Effector memory CD8-positive, alpha-beta T cell (primary cell): ENCODE results near the gene IL25.
"Not testable (repeated sequence)": the region's sequence is repeated elsewhere in the genome, so short reads cannot be mapped to it uniquely, and the experiment has no call there.

ENCODE experiments used
- ATAC-seq: fragments of 150-1000 bp; cut with Tn5 transposase; replicated peaks from 2 replicates; pipeline ENCODE4 v1.10.0; 2021; ENCODE audit warnings: mild to moderate bottlenecking, moderate library complexity
- DNase-seq, 3 experiments: peaks; one replicate each; pipeline ENCODE4 v3.0.0; 2021
- H3K27ac Mint-ChIP-seq, 2 donors: one replicate each; pipeline ENCODE4 v1.8.0; 2022; ENCODE audit warnings: mild to moderate bottlenecking in 2 of 2, mixed read lengths in 2 of 2, moderate library complexity in 2 of 2
- H3K27me3 Mint-ChIP-seq, 2 donors: one replicate each; pipeline ENCODE4 v1.8.0; 2022; ENCODE audit warnings: mixed read lengths in 2 of 2
- H3K36me3 Mint-ChIP-seq: one replicate; pipeline ENCODE4 v1.8.0; 2022; ENCODE audit warnings: mild to moderate bottlenecking, moderate library complexity, mixed read lengths; ENCODE audit not compliant: insufficient read depth
- H3K4me1 Mint-ChIP-seq, 2 donors: one replicate each; pipeline ENCODE4 v1.8.0; 2022; ENCODE audit warnings: low read depth in 2 of 2, mixed read lengths in 2 of 2
- H3K4me3 Mint-ChIP-seq, 2 donors: one replicate each; pipeline ENCODE4 v1.8.0; 2022; ENCODE audit warnings: mild to moderate bottlenecking in 2 of 2, mixed read lengths in 2 of 2, moderate library complexity in 2 of 2
- H3K9me3 Mint-ChIP-seq, 2 donors: one replicate each; pipeline ENCODE4 v1.8.0; 2022; ENCODE audit warnings: mixed read lengths in 2 of 2

IL25 gene

DNA sequence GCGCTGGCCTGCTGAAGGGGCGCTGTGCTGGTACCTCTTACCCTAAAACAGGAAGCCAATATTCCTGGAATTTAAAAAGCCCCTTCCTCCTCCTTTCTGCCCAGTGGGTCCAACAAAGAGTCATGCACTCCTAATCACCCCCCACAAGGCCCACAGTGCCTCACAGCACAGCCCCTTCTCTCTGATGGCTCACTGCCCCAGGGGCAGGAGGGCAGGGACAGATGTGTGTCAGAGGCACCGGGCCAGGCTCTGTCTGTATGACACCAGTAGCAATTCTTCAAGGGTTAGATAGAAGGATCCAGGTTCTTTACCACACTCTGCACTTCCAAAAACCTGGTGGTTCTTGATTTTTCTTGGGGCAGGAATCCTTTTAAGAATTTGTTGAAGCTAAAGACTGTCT, 26.5 kb downstream of the IL25 start:
- H3K27me3 Mint-ChIP-seq: peaks cover 22 to 45% of the 10 kb centered on the region in 2 donors
- no peaks in the 10 kb centered on the region for H3K9me3 Mint-ChIP-seq
- no peak for DNase-seq
- H3K36me3 Mint-ChIP-seq: no peaks in the 10 kb centered on the region
- no peak overlapping the region for H3K4me3 Mint-ChIP-seq
- H3K27ac Mint-ChIP-seq: no peak overlapping the region
- ATAC-seq: no peak
- H3K4me1 Mint-ChIP-seq: no peaks in the 10 kb centered on the region

DNA sequence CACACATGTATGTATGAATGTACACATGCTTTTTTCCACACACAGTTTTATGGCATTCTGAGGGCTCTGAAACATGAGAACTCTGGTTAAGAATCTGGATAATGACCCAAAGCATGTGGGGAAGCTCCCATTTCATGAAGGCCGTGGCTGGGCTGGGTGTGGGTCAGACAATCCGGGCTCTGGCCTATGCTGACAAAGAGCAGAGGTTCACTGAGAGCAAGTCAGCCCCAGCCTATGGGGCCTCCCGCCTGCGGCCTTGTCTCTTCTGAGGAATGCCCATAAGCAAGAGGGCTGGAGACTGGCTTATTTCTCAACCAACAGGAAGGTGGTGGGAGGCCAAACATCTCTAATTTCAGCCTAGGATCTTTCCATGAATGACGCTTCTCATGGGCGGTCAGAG, 27.0 kb downstream of the IL25 start:
- H3K36me3 Mint-ChIP-seq: no peaks in the 10 kb centered on the region
- H3K4me3 Mint-ChIP-seq: no peak overlapping the region
- H3K4me1 Mint-ChIP-seq: no peaks in the 10 kb centered on the region
- H3K9me3 Mint-ChIP-seq: no peaks in the 10 kb centered on the region
- ATAC-seq (no peak), DNase-seq (no peak)
- peaks cover 21 to 47% of the 10 kb centered on the region in 2 donors for H3K27me3 Mint-ChIP-seq
- H3K27ac Mint-ChIP-seq: no peak overlapping the region

DNA sequence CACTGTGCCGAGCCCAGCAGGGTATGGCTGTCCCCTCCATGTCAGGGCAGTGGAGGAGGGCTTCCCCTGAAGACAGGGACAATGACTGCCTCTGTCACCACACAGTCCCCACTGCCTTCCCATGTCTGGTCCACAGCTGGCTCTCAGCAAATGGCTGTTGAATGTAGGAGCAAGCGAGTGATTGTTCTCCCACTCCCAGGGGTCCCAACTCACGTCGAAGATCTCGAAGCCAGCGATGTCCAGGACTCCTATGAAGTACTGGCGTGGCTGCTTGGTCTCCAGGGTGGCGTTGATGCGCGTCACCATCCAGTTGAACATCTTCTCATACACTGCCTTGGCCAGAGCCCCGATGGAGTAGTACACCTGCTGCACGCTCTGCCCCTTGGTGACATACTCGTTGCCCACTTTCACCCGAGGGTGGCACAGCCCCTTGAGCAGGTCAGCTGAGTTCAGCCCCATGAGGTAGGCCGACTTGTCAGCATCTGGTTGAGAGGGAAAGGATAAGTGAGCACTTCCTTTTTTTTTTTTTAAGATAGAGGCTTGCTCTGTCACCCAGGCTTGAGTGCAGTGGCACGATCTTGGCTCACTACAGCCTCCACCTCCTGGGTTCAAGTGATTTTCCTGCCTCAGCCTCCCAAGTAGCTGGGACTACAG, 28.0 kb downstream of the IL25 start:
- H3K4me3 Mint-ChIP-seq, H3K36me3 Mint-ChIP-seq, H3K4me1 Mint-ChIP-seq, H3K27ac Mint-ChIP-seq, DNase-seq, H3K9me3 Mint-ChIP-seq, ATAC-seq: not testable (repeated sequence)
- H3K27me3 Mint-ChIP-seq: peaks cover 21 to 57% of the 10 kb centered on the region in 2 donors

DNA sequence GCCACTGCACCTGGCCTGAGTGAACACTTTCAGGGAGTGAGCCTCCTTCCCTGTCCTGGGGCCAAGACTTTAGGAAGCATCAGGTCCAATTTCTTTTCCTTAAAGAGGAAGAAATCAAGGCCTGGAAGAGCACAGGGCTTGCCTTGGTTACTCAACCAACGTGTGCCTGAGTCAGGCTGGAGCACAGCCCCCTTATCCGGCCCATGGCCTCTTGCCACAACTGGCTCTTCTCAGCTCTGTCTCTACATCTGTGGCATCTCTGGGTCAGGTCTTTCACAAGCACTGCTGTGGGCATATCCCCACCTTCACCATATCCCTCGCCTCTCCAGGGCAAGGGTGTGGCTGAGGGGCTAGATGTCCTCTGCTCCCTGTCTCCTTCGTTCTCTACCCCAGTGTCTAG, 28.7 kb downstream of the IL25 start:
- Mint-ChIP-seq H3K27ac (no peak overlapping the region), H3K36me3 (no peaks in the 10 kb centered on the region), H3K4me3 (no peak overlapping the region), H3K9me3 (no peaks in the 10 kb centered on the region), H3K27me3 (peaks cover 18 to 64% of the 10 kb centered on the region in 2 donors), H3K4me1 (no peaks in the 10 kb centered on the region)
- no peak for DNase-seq
- no peak for ATAC-seq

DNA sequence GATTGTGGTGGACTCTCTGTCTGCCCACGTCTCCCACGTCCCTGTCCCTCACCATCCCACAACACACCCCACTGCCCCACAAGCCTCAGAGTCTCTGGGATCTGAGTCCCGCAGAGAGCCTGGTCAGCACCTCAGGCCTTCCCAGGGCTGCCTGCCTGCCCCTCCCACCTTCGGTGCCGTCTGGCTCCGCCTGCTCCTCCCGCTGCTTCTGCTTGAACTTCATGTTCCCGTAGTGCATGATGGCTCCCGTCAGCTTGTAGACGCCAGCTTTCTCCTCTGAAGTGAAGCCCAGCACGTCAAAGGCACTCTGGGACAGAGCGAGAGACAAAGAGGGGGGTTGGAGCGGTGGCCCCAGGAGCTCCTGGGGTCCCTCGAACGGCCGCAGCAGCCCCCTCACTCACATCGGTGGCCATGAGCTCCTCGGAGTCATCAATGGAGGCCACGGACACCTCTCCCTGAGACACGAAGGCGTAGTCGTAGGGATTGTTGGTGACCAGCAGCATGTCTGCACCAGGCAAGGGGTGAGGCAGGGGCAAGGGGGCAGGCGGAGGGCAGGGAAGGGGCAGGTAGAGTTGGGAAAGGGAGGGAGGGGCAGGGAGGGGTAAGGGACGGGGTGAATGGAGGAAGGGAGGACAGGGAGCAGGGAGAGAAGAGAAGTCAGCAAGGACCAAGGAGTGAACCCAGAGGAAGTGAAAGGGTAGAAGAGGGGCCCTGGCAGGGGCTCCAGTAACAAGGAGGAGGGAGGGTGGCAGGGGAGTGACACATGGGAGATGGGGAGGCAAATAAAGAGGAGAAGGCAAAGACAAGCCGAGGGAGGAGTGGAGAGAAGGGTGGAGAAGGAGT, 29.9 kb downstream of the IL25 start:
- H3K4me1 Mint-ChIP-seq: no peaks in the 10 kb centered on the region
- H3K27me3 Mint-ChIP-seq: peaks cover 20 to 71% of the 10 kb centered on the region in 2 donors
- no peak overlapping the region for H3K27ac Mint-ChIP-seq
- no peaks in the 10 kb centered on the region for H3K9me3 Mint-ChIP-seq
- ATAC-seq (no peak), DNase-seq (no peak)
- H3K4me3 Mint-ChIP-seq: no peak overlapping the region
- H3K36me3 Mint-ChIP-seq: no peaks in the 10 kb centered on the region

DNA sequence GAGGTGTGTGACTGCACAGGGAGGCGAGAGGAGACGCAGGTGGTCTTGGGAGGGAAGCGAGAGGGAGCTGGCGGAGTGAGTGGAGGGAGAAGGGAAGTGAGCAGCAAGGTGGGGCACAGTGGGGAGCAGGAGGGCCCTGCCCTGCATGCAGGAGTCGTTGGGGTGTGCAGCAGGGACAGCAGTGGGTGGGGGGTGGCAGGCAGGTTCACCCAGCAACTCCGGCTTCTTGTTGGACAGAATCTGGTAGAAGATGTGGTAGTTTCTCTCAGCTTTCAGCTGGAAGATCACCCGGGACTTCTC, 30.5 kb downstream of the IL25 start:
- no peak overlapping the region for H3K27ac Mint-ChIP-seq

DNA sequence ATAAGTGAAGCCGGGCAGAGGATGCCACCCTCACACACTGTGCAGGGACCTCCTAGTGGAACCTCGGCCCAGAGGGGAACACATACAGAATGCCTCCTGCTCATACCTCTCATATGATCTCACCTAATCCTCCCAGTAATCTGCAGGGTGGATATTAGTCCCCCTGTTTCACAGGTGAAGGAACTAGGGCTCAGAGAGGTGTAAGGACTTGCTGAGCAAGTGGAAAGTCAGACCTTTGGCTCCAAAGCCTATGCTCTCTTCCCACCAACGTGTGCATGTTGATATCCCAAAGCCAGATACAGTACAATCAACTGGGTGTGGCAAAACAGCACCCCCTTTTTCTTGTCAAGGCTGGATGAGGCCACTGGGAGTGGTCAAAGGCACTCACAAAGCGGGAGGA, 31.3 kb downstream of the IL25 start:
- Mint-ChIP-seq H3K4me3 (no peak overlapping the region), H3K27ac (no peak overlapping the region), H3K4me1 (no peaks in the 10 kb centered on the region), H3K27me3 (peaks cover 20 to 71% of the 10 kb centered on the region in 2 donors), H3K9me3 (no peaks in the 10 kb centered on the region), H3K36me3 (no peaks in the 10 kb centered on the region)
- ATAC-seq: no peak
- no peak for DNase-seq

More for the DNA sequence above, 30.5 kb downstream of the IL25 start:
- Mint-ChIP-seq H3K4me1 (no peaks in the 10 kb centered on the region), H3K27me3 (peaks cover 20 to 71% of the 10 kb centered on the region in 2 donors), H3K4me3 (no peak overlapping the region), H3K9me3 (no peaks in the 10 kb centered on the region), H3K36me3 (no peaks in the 10 kb centered on the region)
- ATAC-seq (no peak), DNase-seq (no peak)

DNA sequence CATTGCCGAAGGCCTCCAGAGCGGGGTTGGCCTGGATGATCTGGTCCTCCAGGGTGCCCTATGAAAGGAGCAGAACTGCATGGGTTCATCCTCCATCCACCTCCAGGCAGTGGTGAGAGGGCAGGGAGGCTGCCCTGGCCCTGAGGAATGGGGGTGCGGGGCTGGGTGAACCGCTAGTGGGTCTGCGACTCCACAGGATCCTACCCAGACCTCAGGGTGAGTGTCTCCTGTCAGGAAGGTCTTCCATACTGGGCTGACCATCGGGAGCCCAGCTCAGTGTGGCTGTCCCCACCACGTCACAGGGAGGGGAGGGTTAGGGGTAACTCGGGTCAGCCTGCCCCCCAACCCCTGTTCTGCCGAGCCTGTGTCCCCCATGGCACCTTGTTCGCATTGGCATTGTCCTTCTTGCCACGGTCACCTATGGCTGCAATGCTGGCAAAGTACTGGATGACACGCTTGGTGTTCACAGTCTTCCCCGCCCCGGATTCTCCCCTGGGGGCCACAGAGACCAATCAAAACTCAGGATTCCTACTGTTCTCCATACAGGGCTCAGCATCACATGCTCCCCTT, 31.8 kb downstream of the IL25 start:
- no peak overlapping the region for H3K4me3 Mint-ChIP-seq
- no peak for DNase-seq
- no peak overlapping the region for H3K27ac Mint-ChIP-seq
- no peaks in the 10 kb centered on the region for H3K9me3 Mint-ChIP-seq
- H3K27me3 Mint-ChIP-seq: peaks cover 23 to 71% of the 10 kb centered on the region in 2 donors
- H3K36me3 Mint-ChIP-seq: no peaks in the 10 kb centered on the region
- ATAC-seq: no peak
- H3K4me1 Mint-ChIP-seq: no peaks in the 10 kb centered on the region

DNA sequence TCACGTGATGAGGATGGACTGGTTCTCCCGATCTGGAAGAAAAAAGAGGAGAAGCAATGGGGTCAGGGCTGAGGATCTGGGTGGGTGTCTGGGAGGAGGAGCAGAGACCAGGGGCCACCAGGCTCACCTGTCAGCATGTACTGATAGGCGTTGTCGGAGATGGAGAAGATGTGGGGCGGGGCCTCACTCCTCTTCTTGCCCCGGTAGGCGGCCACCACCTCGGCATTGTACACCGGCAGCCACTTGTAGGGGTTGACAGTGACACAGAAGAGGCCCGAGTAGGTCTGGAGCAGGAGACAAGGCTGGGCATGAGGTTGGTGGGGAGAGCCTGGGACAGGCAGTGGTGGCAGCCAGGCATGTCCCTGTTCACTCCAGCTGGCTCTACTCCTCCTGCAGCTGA, 32.5 kb downstream of the IL25 start:
- H3K4me1 Mint-ChIP-seq: no peaks in the 10 kb centered on the region
- ATAC-seq (no peak), DNase-seq (no peak)
- no peaks in the 10 kb centered on the region for H3K9me3 Mint-ChIP-seq
- no peaks in the 10 kb centered on the region for H3K36me3 Mint-ChIP-seq
- H3K27ac Mint-ChIP-seq: no peak overlapping the region
- H3K27me3 Mint-ChIP-seq: peaks cover 23 to 72% of the 10 kb centered on the region in 2 donors
- no peak overlapping the region for H3K4me3 Mint-ChIP-seq

DNA sequence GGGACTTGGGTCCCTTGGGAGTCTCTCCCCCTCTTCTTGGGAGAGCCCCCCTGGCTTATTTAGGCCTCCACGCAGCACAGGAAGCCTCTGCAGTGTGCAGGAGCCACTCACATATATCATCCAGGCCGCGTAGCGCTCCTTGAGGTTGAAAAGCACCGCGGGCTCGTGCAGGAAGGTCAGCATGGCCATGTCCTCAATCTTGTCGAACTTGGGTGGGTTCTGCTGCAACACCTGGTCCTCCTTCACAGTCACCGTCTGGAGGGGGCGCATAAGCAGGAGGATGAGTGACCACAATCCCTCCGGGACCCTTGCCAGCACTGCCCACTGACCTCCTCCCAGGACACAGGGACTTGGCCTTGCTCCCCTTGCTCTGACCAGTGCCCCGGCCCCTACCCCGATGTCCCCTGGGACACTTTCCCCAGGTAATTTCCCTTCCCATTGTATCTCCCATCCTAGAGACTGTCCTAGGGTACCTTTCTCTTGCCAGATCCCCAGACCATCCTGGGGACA, 33.0 kb downstream of the IL25 start:
- H3K27me3 Mint-ChIP-seq: peaks cover 26 to 77% of the 10 kb centered on the region in 2 donors
- no peak for ATAC-seq
- H3K4me1 Mint-ChIP-seq: no peaks in the 10 kb centered on the region
- H3K36me3 Mint-ChIP-seq: no peaks in the 10 kb centered on the region
- no peak overlapping the region for H3K27ac Mint-ChIP-seq
- DNase-seq: no peak
- no peaks in the 10 kb centered on the region for H3K9me3 Mint-ChIP-seq
- H3K4me3 Mint-ChIP-seq: no peak overlapping the region

DNA sequence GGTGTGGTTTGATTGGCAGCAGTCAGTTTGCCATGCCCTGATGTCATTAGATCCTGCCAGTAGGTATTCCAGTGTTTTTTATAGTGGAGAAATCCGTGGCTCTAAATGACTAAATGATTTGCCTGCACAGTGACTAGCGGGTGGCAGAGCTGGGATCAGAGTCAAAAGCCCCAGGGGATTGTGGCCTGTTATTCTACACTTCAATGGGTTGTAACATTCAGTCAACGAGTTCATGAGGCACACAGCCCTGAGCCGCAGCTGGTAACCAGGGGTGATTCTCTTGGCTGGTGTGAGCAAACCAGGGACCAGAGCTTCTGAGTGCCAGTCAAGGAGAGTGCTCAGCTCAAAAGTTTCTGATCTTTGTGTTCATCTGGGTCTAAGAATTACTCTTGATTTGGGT, 33.6 kb downstream of the IL25 start:
- DNase-seq: no peak
- Mint-ChIP-seq H3K4me1 (no peaks in the 10 kb centered on the region), H3K27ac (no peak overlapping the region), H3K27me3 (peaks cover 32 to 83% of the 10 kb centered on the region in 2 donors), H3K9me3 (no peaks in the 10 kb centered on the region), H3K36me3 (no peaks in the 10 kb centered on the region), H3K4me3 (no peak overlapping the region)
- no peak for ATAC-seq

DNA sequence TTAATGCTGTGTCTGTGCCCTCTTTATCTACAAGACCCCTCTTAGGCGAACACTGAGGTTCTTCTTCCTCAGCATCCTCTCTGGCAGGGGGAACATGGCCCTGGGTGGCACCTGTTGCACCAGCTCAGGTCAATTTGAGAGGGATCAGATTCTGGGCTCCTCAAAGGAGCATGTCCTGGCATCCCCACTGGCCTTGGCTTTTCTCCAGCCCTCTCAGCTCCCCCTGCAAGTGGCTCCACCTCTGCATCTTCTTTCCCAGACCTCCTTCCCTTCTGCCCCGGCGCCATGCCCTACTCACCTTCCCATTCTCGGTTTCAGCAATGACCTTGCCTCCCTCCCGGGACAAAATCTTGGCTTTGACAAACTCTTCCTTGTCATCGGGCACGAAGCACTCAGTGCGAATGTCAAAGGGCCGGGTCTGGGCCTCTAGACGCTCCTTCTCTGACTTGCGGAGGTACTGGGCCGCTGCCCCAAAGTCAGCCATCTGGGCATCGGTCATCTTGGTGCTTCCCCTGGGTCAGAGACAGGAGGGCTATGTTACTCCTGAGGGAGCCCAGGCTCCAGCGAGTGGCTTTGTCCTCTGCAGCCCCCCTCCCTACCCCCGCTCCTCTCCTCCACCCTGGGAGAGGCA, 34.2 kb downstream of the IL25 start:
- Mint-ChIP-seq H3K27me3 (peaks cover 34 to 88% of the 10 kb centered on the region in 2 donors), H3K9me3 (no peaks in the 10 kb centered on the region), H3K36me3 (no peaks in the 10 kb centered on the region), H3K4me3 (no peak overlapping the region), H3K4me1 (no peaks in the 10 kb centered on the region), H3K27ac (no peak overlapping the region)
- DNase-seq (no peak), ATAC-seq (no peak)

DNA sequence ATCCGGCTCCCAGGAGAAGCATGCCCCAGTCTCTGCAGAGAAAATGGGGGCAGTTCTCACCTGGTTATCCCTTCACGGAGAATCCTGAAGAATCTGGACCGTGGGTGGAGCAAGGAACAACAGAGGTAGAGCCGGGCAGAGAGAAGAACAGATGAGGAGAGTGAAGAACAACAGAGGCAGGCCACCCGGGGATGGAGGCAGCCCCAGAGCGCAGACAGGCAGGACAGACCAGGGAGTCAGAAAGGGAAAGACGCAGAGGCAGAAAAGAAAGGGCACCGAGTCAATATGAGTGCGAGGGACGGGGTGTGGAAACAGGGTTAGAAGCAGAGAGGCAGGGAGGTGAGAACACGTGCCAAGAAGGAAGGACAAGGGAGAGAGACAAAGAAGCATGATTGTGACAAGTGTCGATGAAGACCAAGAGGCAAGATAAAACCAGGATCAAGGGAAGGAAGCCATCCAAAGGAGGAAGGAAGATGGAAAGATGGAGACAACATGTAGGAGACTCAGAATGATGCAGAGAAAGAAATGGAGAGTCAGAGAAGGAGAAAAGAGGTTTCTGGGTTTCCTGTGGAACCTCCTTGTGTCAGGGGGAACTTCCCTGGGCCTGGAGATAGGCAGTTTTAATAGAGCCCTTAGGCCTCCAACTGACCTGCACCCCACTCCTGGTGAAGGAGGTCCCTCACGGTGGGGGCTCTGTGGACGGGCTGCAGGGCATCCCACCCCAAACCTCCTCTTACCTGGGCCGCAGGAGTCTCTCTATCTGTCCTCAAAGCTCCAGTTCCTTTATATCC, 35.1 kb downstream of the IL25 start, which contains the start of gene MYH6:
MYH6 (minus strand) TSS at position 758 of the 791 bp plus-strand sequence. CDS start 1,050 bp downstream, outside the sequence.
- no peak for ATAC-seq
- Mint-ChIP-seq H3K36me3 (no peaks in the 10 kb centered on the region), H3K27me3 (peaks cover 39 to 84% of the 10 kb centered on the region in 2 donors)

More for the DNA sequence above, 35.1 kb downstream of the IL25 start, which contains the start of gene MYH6:
- DNase-seq: no peak
- Mint-ChIP-seq H3K4me3 (no peak within 1 kb of the TSS), H3K4me1 (no peaks in the 10 kb centered on the region), H3K9me3 (no peaks in the 10 kb centered on the region), H3K27ac (no peak within 1 kb of the TSS)
